GM23338 (cell line): ENCODE data around the gene TNFRSF12A. TPM values are rescaled to one million over a fixed set of nuclear protein-coding genes. Genes with fewer than 3 reads are reported as not detected.

Source experiments
- ATAC-seq: fragments of 200-7000 bp; cut with Tn5 transposase; 3 replicates; pipeline ENCODE4 v1.9.1; 2020
- DNase-seq: peaks from one replicate; pipeline ENCODE4 v3.0.0-alpha.2; 2015; ENCODE audit warnings: low spot score
- H2AFZ ChIP-seq: fragments of 200-600 bp; sonication (generic); 2 replicates; pipeline ENCODE4 v1.8.0; 2016; ENCODE audit warnings: antibody characterized with exemption, mild to moderate bottlenecking, moderate library complexity
- H3F3A ChIP-seq: fragments of 200-600 bp; sonication (generic); replicated peaks from 2 replicates; pipeline ENCODE4 v1.8.0; 2017; ENCODE audit warnings: antibody characterized with exemption, mixed run types, low read depth
- H3K27ac ChIP-seq: fragments of 200-600 bp; sonication (generic); 2 replicates; pipeline ENCODE4 v1.6.1; 2016; ENCODE audit warnings: low read depth
- H3K27me3 ChIP-seq: fragments of 200-600 bp; sonication (generic); 2 replicates; pipeline ENCODE4 v1.8.0; 2016; ENCODE audit warnings: mild to moderate bottlenecking, mixed run types, moderate library complexity; ENCODE audit not compliant: insufficient read depth
- H3K36me3 ChIP-seq: fragments of 200-600 bp; sonication (generic); 2 replicates; pipeline ENCODE4 v1.8.0; 2016; ENCODE audit warnings: mild to moderate bottlenecking; ENCODE audit not compliant: insufficient read depth
- H3K4me1 ChIP-seq: fragments of 200-600 bp; sonication (generic); 2 replicates; pipeline ENCODE4 v1.8.0; 2016; ENCODE audit warnings: mild to moderate bottlenecking, moderate library complexity; ENCODE audit not compliant: insufficient read depth
- H3K4me2 ChIP-seq: fragments of 200-600 bp; sonication (generic); 2 replicates; pipeline ENCODE4 v1.7.1; 2017; ENCODE audit warnings: mixed run types
- H3K4me3 ChIP-seq: fragments of 200-600 bp; sonication (generic); 2 replicates; pipeline ENCODE4 v1.6.1; 2016; ENCODE audit warnings: mixed run types
- H3K79me2 ChIP-seq: fragments of 200-600 bp; sonication (generic); replicated peaks from 2 replicates; pipeline ENCODE4 v1.8.0; 2017; ENCODE audit warnings: mild to moderate bottlenecking; ENCODE audit not compliant: insufficient read depth
- H3K9me2 ChIP-seq: fragments of 200-600 bp; sonication (generic); 2 replicates; pipeline ENCODE4 v1.8.0; 2017; ENCODE audit not compliant: insufficient read depth
- H4K20me1 ChIP-seq: fragments of 200-600 bp; sonication (generic); replicated peaks from 2 replicates; pipeline ENCODE4 v1.8.0; 2017; ENCODE audit warnings: mild to moderate bottlenecking; ENCODE audit not compliant: insufficient read depth
- H3K27ac Mint-ChIP-seq: 2 replicates; pipeline ENCODE4 v1.8.0; 2020; ENCODE audit warnings: inconsistent platforms, mild to moderate bottlenecking, moderate library complexity, mixed read lengths
- H3K27me3 Mint-ChIP-seq: 3 replicates; pipeline ENCODE4 v1.8.0; 2022; ENCODE audit warnings: low read depth, mild to moderate bottlenecking, moderate library complexity, mixed read lengths, inconsistent platforms; ENCODE audit not compliant: insufficient read depth, poor library complexity
- H3K36me3 Mint-ChIP-seq: 3 replicates; pipeline ENCODE4 v1.8.0; 2021; ENCODE audit warnings: low read depth, mild to moderate bottlenecking, inconsistent platforms, moderate library complexity, mixed read lengths
- H3K4me1 Mint-ChIP-seq: 3 replicates; pipeline ENCODE4 v1.8.0; 2020; ENCODE audit warnings: mild to moderate bottlenecking, inconsistent platforms, mixed read lengths
- H3K4me3 Mint-ChIP-seq: 3 replicates; pipeline ENCODE4 v1.8.0; 2021; ENCODE audit warnings: moderate library complexity, mild to moderate bottlenecking, inconsistent platforms, mixed read lengths
- H3K9me3 Mint-ChIP-seq: 3 replicates; pipeline ENCODE4 v1.8.0; 2020; ENCODE audit warnings: moderate library complexity, mild to moderate bottlenecking, inconsistent platforms, mixed read lengths
- CREB1 ChIP-seq: fragments of 250-450 bp; sonication (Bioruptor Pico); IDR thresholded peaks from 2 replicates; pipeline ENCODE4 v1.5.0; 2020; ENCODE audit warnings: low read depth, mild to moderate bottlenecking, moderate library complexity
- EZH2 ChIP-seq: fragments of 200-600 bp; sonication (generic); IDR thresholded peaks from one replicate; pipeline ENCODE4 v1.8.0; 2017; ENCODE audit warnings: antibody characterized with exemption, mild to moderate bottlenecking, low read depth; ENCODE audit not compliant: unreplicated experiment
- EZH2phosphoT487 ChIP-seq: fragments of 200-600 bp; sonication (generic); IDR thresholded peaks from one replicate; pipeline ENCODE4 v1.8.1; 2018; ENCODE audit warnings: antibody characterized with exemption; ENCODE audit not compliant: unreplicated experiment
- JUNB ChIP-seq: IDR thresholded peaks from one replicate; pipeline ENCODE4 v1.6.1; 2016; ENCODE audit warnings: antibody characterized with exemption; ENCODE audit not compliant: unreplicated experiment
- NANOG ChIP-seq: IDR thresholded peaks from 2 replicates; pipeline ENCODE4 v1.6.1; 2016; ENCODE audit warnings: antibody characterized with exemption, borderline replicate concordance
- POLR2AphosphoS5 ChIP-seq: IDR thresholded peaks from 2 replicates; pipeline ENCODE4 v1.6.1; 2016; ENCODE audit warnings: antibody characterized with exemption, low read depth
- STAT1 ChIP-seq: IDR thresholded peaks from one replicate; pipeline ENCODE4 v1.6.1; 2016; ENCODE audit warnings: antibody characterized with exemption; ENCODE audit not compliant: unreplicated experiment
- ZNF331 ChIP-seq: fragments of 250-450 bp; sonication (Bioruptor Pico); IDR thresholded peaks from 2 replicates; pipeline ENCODE4 v1.5.0; 2020; ENCODE audit warnings: low read depth, mild to moderate bottlenecking, moderate library complexity
- long read RNA-seq: library from polyadenylated mRNA; unstranded; transcript quantifications from one replicate; pipeline ENCODE4 v2.0.0, GENCODE V29; 2020; ENCODE audit not compliant: unreplicated experiment
- polyA plus RNA-seq: library from polyadenylated mRNA; unstranded; fragments of >200 nt; fragmentation: Nextera tagmentation; extraction: Ambion mirVana; gene quantifications from 2 replicates; pipeline ENCODE4 v1.2.1, GENCODE V29; 2016
- total RNA-seq: library from RNA; depleted of rRNA; stranded (reverse); fragments of >200 nt; shearing (Covaris generic); gene quantifications from 2 replicates; pipeline ENCODE4 v1.2.3, GENCODE V29; 2014; rRNA removed
- TF ChIP-seq, protein P1 (sequence below): fragments of 250-450 bp; sonication (Bioruptor Pico); IDR thresholded peaks from 2 replicates; pipeline ENCODE4 v1.5.0; 2020; ENCODE audit warnings: mild to moderate bottlenecking, moderate library complexity
- TF ChIP-seq, protein P2 (sequence below): IDR thresholded peaks from one replicate; pipeline ENCODE4 v1.6.1; 2018; ENCODE audit warnings: antibody characterized with exemption; ENCODE audit not compliant: unreplicated experiment
- TF ChIP-seq, protein P3 (sequence below), 2 experiments: fragments of 200-600 bp in 1 of 2; sonication (generic) in 1 of 2; conservative IDR thresholded peaks; 2 replicates each; pipeline versions ENCODE4 v1.5.1 to v1.6.1; 2016 to 2017; ENCODE audit warnings: antibody characterized with exemption in 2 of 2, low read depth in 2 of 2, mild to moderate bottlenecking in 2 of 2, moderate library complexity in 1 of 2
- TF ChIP-seq, protein P4 (sequence below): IDR thresholded peaks from 2 replicates; pipeline ENCODE4 v1.6.1; 2016; ENCODE audit warnings: antibody characterized with exemption

The TNFRSF12A gene, protein sequence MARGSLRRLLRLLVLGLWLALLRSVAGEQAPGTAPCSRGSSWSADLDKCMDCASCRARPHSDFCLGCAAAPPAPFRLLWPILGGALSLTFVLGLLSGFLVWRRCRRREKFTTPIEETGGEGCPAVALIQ
- total RNA-seq (78.0 and 100.0 TPM in 2 replicates), polyA plus RNA-seq (152 and 155 TPM in 2 replicates)
- long read RNA-seq, transcript TNFRSF12A-201 (4 exons, 1,033 nt): major isoform, 75 of 78 reads
- long read RNA-seq, partial matches to known transcripts: 2 of 78 reads
- long read RNA-seq, other reads (novel, unspliced or antisense): 1 of 78 reads

DNA sequence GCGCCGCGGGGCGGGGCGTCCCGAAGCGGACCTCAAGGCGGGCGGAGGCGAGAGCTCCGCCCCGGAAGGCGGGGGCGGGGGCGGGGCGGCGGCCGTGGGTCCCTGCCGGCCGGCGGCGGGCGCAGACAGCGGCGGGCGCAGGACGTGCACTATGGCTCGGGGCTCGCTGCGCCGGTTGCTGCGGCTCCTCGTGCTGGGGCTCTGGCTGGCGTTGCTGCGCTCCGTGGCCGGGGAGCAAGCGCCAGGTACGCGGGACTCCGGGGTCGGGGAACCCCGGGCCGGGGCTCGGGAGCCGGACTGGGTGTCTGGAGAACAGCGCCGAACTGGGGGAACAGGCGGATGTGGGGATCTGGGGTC, at the start of gene TNFRSF12A:
TNFRSF12A (plus strand) TSS at position 122 of the 357 bp plus-strand sequence; CDS start at position 152, 30 bp downstream.
- Histone ChIP-seq H3K36me3 (no peaks in the 10 kb centered on the region), H3K79me2 (peaks cover 40% of the 10 kb centered on the region), H2AFZ (peak within 1 kb of the TSS; percentile 78; the same call in 1 of the 2 replicates), H4K20me1 (peaks cover 40% of the 10 kb centered on the region), H3K27me3 (no peaks in the 10 kb centered on the region; the same call in 1 of the 2 replicates), H3K4me1 (peaks cover 43% of the 10 kb centered on the region), H3K4me3 (peak within 1 kb of the TSS; percentile 85), H3K9me2 (no peaks in the 10 kb centered on the region), H3F3A (peaks cover 55% of the 10 kb centered on the region), H3K27ac (peak within 1 kb of the TSS; percentile 99), H3K4me2 (peak within 1 kb of the TSS; percentile 97)
- H3K9me3 Mint-ChIP-seq: peaks cover 7% of the 10 kb centered on the region; the same call in 2 of the 3 replicates
- peak within 1 kb of the TSS; percentile 96 for H3K4me3 Mint-ChIP-seq
- ATAC-seq (peak; percentile 1; the same call in 2 of the 3 replicates), DNase-seq (peak; percentile 92)
- peaks cover 47% of the 10 kb centered on the region for H3K27me3 Mint-ChIP-seq
- peak within 1 kb of the TSS; percentile 98 for H3K27ac Mint-ChIP-seq
- H3K36me3 Mint-ChIP-seq: peaks cover 39% of the 10 kb centered on the region
- TF ChIP-seq EZH2phosphoT487 (no peak), JUNB (no peak), NANOG (no peak), STAT1 (no peak), CREB1 (CRISPR knock-in tag) (no peak), ZNF331 (CRISPR knock-in tag) (no peak), EZH2 (no peak), POLR2AphosphoS5 (peak; percentile 92)
- TF ChIP-seq, protein P1, sequence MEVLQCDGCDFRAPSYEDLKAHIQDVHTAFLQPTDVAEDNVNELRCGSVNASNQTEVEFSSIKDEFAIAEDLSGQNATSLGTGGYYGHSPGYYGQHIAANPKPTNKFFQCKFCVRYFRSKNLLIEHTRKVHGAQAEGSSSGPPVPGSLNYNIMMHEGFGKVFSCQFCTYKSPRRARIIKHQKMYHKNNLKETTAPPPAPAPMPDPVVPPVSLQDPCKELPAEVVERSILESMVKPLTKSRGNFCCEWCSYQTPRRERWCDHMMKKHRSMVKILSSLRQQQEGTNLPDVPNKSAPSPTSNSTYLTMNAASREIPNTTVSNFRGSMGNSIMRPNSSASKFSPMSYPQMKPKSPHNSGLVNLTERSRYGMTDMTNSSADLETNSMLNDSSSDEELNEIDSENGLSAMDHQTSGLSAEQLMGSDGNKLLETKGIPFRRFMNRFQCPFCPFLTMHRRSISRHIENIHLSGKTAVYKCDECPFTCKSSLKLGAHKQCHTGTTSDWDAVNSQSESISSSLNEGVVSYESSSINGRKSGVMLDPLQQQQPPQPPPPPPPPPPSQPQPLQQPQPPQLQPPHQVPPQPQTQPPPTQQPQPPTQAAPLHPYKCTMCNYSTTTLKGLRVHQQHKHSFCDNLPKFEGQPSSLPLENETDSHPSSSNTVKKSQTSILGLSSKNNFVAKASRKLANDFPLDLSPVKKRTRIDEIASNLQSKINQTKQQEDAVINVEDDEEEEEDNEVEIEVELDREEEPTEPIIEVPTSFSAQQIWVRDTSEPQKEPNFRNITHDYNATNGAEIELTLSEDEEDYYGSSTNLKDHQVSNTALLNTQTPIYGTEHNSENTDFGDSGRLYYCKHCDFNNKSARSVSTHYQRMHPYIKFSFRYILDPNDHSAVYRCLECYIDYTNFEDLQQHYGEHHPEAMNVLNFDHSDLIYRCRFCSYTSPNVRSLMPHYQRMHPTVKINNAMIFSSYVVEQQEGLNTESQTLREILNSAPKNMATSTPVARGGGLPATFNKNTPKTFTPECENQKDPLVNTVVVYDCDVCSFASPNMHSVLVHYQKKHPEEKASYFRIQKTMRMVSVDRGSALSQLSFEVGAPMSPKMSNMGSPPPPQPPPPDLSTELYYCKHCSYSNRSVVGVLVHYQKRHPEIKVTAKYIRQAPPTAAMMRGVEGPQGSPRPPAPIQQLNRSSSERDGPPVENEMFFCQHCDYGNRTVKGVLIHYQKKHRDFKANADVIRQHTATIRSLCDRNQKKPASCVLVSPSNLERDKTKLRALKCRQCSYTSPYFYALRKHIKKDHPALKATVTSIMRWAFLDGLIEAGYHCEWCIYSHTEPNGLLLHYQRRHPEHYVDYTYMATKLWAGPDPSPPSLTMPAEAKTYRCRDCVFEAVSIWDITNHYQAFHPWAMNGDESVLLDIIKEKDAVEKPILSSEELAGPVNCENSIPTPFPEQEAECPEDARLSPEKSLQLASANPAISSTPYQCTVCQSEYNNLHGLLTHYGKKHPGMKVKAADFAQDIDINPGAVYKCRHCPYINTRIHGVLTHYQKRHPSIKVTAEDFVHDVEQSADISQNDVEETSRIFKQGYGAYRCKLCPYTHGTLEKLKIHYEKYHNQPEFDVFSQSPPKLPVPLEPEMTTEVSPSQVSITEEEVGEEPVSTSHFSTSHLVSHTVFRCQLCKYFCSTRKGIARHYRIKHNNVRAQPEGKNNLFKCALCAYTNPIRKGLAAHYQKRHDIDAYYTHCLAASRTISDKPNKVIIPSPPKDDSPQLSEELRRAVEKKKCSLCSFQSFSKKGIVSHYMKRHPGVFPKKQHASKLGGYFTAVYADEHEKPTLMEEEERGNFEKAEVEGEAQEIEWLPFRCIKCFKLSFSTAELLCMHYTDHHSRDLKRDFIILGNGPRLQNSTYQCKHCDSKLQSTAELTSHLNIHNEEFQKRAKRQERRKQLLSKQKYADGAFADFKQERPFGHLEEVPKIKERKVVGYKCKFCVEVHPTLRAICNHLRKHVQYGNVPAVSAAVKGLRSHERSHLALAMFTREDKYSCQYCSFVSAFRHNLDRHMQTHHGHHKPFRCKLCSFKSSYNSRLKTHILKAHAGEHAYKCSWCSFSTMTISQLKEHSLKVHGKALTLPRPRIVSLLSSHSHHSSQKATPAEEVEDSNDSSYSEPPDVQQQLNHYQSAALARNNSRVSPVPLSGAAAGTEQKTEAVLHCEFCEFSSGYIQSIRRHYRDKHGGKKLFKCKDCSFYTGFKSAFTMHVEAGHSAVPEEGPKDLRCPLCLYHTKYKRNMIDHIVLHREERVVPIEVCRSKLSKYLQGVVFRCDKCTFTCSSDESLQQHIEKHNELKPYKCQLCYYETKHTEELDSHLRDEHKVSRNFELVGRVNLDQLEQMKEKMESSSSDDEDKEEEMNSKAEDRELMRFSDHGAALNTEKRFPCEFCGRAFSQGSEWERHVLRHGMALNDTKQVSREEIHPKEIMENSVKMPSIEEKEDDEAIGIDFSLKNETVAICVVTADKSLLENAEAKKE (CRISPR knock-in tag): no peak
- TF ChIP-seq, protein P2, sequence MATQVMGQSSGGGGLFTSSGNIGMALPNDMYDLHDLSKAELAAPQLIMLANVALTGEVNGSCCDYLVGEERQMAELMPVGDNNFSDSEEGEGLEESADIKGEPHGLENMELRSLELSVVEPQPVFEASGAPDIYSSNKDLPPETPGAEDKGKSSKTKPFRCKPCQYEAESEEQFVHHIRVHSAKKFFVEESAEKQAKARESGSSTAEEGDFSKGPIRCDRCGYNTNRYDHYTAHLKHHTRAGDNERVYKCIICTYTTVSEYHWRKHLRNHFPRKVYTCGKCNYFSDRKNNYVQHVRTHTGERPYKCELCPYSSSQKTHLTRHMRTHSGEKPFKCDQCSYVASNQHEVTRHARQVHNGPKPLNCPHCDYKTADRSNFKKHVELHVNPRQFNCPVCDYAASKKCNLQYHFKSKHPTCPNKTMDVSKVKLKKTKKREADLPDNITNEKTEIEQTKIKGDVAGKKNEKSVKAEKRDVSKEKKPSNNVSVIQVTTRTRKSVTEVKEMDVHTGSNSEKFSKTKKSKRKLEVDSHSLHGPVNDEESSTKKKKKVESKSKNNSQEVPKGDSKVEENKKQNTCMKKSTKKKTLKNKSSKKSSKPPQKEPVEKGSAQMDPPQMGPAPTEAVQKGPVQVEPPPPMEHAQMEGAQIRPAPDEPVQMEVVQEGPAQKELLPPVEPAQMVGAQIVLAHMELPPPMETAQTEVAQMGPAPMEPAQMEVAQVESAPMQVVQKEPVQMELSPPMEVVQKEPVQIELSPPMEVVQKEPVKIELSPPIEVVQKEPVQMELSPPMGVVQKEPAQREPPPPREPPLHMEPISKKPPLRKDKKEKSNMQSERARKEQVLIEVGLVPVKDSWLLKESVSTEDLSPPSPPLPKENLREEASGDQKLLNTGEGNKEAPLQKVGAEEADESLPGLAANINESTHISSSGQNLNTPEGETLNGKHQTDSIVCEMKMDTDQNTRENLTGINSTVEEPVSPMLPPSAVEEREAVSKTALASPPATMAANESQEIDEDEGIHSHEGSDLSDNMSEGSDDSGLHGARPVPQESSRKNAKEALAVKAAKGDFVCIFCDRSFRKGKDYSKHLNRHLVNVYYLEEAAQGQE: no peak
- TF ChIP-seq, protein P3, sequence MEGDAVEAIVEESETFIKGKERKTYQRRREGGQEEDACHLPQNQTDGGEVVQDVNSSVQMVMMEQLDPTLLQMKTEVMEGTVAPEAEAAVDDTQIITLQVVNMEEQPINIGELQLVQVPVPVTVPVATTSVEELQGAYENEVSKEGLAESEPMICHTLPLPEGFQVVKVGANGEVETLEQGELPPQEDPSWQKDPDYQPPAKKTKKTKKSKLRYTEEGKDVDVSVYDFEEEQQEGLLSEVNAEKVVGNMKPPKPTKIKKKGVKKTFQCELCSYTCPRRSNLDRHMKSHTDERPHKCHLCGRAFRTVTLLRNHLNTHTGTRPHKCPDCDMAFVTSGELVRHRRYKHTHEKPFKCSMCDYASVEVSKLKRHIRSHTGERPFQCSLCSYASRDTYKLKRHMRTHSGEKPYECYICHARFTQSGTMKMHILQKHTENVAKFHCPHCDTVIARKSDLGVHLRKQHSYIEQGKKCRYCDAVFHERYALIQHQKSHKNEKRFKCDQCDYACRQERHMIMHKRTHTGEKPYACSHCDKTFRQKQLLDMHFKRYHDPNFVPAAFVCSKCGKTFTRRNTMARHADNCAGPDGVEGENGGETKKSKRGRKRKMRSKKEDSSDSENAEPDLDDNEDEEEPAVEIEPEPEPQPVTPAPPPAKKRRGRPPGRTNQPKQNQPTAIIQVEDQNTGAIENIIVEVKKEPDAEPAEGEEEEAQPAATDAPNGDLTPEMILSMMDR (conservative IDR thresholded peaks at IDR 0.05; ENCODE audit: low read depth in 2 of 2): no peak
- TF ChIP-seq, protein P4, sequence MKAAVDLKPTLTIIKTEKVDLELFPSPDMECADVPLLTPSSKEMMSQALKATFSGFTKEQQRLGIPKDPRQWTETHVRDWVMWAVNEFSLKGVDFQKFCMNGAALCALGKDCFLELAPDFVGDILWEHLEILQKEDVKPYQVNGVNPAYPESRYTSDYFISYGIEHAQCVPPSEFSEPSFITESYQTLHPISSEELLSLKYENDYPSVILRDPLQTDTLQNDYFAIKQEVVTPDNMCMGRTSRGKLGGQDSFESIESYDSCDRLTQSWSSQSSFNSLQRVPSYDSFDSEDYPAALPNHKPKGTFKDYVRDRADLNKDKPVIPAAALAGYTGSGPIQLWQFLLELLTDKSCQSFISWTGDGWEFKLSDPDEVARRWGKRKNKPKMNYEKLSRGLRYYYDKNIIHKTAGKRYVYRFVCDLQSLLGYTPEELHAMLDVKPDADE: 0 out of 2 replicates have a peak, but pooled peaks have one; percentile 23
- peaks cover 40% of the 10 kb centered on the region for H3K4me1 Mint-ChIP-seq
